CD4-positive, alpha-beta T cell treated with Interleukin-17A for 1 hour (primary cell): Measurements from ENCODE around the gene GPALPP1.
"Not testable (repeated sequence)": the region's sequence is repeated elsewhere in the genome, so short reads cannot be mapped to it uniquely, and the experiment has no call there.

Source experiments
- DNase-seq: peaks from one replicate; pipeline ENCODE4 v3.0.0-alpha.2; 2020

GPALPP1 gene

GRCh38 chr13:44989071-44989889 lies at the start of gene GPALPP1, which contains the start of gene NUFIP1:
TSS of gene GPALPP1 (plus strand) at chr13:44989538. CDS start at chr13:44989655, 117 bp downstream.
TSS of gene NUFIP1 (minus strand) at chr13:44989471. CDS start at chr13:44989436, 35 bp downstream.
- DNase-seq = peak; percentile 93

GRCh38 chr13:44943411-44943810 lies 45.9 kb upstream of the GPALPP1 start:
- DNase-seq = not testable (repeated sequence)

GRCh38 chr13:44951184-44951583 lies 38.2 kb upstream of the GPALPP1 start:
- DNase-seq = no peak

DNA sequence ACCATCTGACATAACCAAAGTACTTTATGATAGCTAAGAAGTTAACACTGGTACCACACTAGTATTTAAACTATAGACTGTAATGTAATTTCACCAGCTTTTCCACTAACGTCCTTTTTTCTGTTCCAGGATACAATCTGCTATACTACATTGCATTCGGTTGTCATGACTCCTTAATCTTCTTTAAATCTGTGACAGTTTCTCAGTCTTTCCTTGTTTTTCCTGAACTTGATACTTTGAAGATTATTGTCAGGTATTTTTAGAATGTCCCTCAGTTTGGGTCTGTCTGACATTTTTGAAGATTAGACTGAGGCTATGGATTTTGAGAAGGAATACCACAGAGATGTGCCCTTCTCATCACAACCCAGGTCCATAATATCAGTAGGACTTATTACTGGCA lies 36.7 kb upstream of the GPALPP1 start:
- DNase-seq = no peak

- DNase-seq = no peak
These were observed 35.1 kb upstream of the GPALPP1 start for GRCh38 chr13:44954224-44954623.

- DNase-seq = no peak
These were observed 33.9 kb upstream of the GPALPP1 start for GRCh38 chr13:44955406-44955805.

GRCh38 chr13:44961997-44962396 lies 27.3 kb upstream of the GPALPP1 start:
- no peak for DNase-seq

DNA sequence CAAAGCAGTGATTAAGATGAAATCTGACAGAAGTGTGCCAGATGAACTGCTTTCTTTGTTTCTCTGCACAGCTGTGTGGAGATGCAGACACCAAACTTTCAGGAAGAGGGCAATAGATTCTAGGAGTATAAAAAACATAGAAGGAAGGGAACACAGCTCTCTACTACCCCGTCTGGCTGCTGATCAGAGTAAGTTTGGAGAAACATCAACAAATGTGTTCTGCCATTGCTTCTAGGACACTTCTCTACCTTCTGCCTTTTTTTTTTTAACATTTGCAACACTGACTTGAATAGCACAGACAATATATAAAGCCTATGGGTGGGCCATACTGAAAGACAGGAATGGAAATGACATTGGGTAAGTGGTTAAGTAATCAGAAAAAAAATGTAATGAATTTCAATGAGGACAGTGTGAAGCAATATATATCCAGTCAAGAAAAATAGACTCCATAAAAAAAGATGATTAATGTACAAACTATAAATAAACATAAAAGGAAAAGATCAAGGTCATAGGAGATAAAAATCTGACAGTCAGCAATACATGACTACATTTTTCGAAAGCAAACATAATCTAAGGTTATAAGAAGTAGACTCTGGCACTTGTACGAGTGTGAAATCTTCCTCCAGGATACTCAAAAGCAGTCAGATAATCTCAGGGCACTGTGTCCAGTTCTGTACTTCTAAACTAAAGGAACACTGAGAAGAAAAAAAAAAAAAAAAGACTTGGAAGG lies 21.5 kb upstream of the GPALPP1 start:
- DNase-seq = no peak

- no peak for DNase-seq
These were observed 20.9 kb upstream of the GPALPP1 start for GRCh38 chr13:44968434-44968815.

DNA sequence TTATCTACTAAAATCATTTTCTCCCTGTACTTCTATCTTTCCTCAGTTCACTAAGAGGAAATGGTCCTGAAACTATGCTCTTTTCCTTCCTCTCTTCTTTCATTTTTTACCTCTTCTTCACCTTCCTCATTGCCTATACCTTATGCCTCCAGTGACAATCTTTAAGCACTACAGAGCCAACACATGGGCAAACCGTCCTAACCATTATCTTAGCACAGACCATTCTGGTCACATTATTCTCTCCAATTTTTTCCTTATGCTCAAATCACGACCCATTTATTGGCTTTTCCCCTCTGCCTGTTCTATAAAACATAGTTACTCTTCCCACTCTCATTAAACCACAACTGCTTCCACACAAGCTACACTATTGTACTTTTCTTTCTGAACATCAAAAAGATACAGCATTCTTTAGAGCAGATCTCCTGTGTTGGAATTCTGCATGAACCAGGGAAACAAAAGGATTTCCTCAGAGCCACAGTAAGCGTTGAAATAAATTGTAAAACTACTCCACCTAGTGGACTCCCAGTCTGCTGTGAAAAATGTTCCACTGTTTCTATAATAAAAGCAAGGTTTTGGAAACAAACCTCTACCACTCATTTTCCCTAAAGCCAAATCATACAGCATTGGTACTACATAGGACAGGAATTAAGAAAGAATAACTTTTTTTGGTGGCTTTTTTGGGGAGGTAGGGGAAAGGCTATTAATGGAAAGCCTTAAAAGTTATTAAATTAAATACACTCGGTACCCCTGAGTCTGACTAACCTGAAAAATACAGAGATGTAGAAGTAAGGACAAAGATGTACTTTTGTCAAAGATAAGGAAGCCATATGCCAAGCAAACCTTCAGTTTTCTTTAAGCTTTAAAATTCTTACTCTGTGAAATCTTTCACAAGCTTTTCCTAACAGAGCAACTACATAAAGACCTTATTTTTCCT lies 19.5 kb upstream of the GPALPP1 start:
- DNase-seq = peak; percentile 31

- DNase-seq = no peak
These were observed 17.4 kb upstream of the GPALPP1 start for GRCh38 chr13:44971656-44972595.

GRCh38 chr13:44972956-44973581 lies 16.3 kb upstream of the GPALPP1 start:
- DNase-seq = peak; percentile 26

DNA sequence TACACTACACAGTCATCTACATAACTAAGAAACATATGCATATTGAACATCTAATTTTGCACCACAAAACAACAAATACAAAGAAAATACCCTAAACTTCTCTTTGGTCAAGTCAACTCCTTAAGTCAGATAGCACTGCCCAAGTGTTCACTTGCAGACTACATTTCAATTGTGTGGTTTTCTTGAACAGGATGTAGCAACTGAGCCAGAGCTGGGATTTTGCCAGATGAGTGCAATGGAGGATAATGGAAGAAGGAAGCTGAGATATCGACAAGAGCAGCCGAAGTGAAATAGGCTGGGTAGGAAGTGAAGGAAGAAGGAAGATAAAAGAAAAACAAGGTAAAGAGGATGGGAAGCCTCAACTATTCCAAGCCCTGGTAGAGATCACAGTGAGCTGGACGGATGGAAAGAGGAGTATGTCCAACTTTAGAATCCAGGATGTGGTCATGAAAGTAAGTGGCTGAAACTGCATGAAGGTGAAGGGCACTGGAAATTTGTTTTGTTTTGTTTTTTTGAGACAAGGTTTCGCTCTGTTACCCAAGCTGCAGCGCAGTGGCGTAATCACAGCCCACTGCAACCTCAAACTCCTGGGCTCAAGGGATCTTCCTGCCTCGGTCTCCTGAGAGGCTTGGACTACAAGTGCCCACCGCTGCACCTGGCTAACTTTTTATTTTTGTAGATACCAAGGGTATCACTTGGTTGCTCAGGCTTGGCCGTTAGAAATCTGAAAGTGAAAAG lies 15.1 kb upstream of the GPALPP1 start:
- no peak for DNase-seq

DNA sequence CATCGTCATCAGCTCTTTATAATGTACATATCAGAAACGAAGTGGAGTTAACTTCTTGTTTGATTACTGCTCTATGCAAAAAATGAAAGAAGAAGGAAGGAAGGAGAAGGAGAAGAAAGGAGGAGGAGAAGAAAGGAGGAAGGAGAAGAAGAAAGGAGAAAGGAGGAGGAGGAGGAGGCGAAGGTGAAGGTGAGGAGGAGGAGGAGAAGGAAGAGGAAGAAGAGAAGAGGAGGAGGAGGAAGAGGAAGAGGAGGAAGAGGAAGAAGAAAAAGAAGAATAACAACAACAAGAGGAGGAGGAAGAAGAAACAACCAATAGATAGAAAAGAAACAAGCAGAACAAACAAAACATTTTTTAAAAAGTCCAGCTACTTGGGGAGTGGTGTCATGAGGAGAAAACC lies 13.1 kb upstream of the GPALPP1 start:
- no peak for DNase-seq

- no peak for DNase-seq
These were observed 12.3 kb upstream of the GPALPP1 start for GRCh38 chr13:44976949-44977583.

GRCh38 chr13:44978328-44978727 lies 11.0 kb upstream of the GPALPP1 start:
- DNase-seq = no peak

DNA sequence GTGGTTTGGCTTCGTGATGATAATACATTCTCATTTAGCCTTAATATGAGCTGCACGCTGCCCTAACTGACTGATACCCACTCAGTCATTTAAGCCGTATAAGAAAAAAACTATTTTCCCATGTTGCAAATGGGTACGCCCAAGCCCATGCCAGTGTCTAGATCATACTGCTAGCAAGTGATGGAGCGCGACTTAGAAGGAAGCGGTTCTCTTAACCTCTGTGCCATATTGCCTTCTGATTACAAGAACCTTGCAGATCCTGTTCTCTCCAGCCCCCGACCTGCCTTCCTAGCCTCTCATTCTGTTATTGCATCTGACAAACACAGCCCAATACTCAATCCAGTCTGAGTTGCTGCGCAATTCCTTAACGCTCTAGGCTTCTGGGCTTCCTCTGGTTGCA lies 603 bp downstream of the GPALPP1 start:
- DNase-seq = no peak

GRCh38 chr13:45003417-45003816 lies 14.1 kb downstream of the GPALPP1 start:
- DNase-seq = no peak

GRCh38 chr13:45004096-45004495 lies 14.8 kb downstream of the GPALPP1 start:
- no peak for DNase-seq

GRCh38 chr13:45007225-45007624 lies 17.9 kb downstream of the GPALPP1 start:
- DNase-seq = no peak
